Measurements from ENCODE around the gene ARL15.

GRCh38 chr5:54080831-54081230 lies 229.5 kb downstream of the ARL15 start:
- TF ChIP-seq RAD21 (IDR thresholded peaks at IDR 0.05; ENCODE audit: low read length) = no peak
- TF ChIP-seq MAFK (IDR thresholded peaks at IDR 0.05; ENCODE audit: low read depth, low read length) = no peak
- TF ChIP-seq CTCF (conservative IDR thresholded peaks at IDR 0.05; ENCODE audit: low read depth, low read length) = no peak
- no peak for TF ChIP-seq MXI1 (IDR thresholded peaks at IDR 0.05; ENCODE audit: borderline replicate concordance, low read depth, low read length)
- no peak for TF ChIP-seq RFX5 (IDR thresholded peaks at IDR 0.05; ENCODE audit: low read depth, low read length)
- no peak for TF ChIP-seq CEBPB (IDR thresholded peaks at IDR 0.05; ENCODE audit: low read depth, low read length)
- TF ChIP-seq ELK1 (IDR thresholded peaks at IDR 0.05; ENCODE audit: borderline replicate concordance, low read depth, low read length) = no peak
- no peak for TF ChIP-seq POLR2A (IDR thresholded peaks at IDR 0.05; ENCODE audit: low read depth, low read length)
- no peak for TF ChIP-seq RCOR1 (IDR thresholded peaks at IDR 0.05; ENCODE audit: insufficient replicate concordance, low read length)
- no peak for TF ChIP-seq BHLHE40 (IDR thresholded peaks at IDR 0.05; ENCODE audit: low read depth, low read length)
